Activated CD4-positive, alpha-beta T cell treated with anti-CD3 and anti-CD28 coated beads for 24 hours (primary cell): ENCODE results near the gene GAA.
"Not testable (repeated sequence)": the region's sequence is repeated elsewhere in the genome, so short reads cannot be mapped to it uniquely, and the experiment has no call there.

Experiments used
- DNase-seq, 2 donors: peaks; one replicate each; pipeline ENCODE4 v3.0.0-alpha.2; 2020; ENCODE audit warnings: low read depth in 2 of 2

Gene GAA

GRCh38 chr17:80145076-80146075 lies 44.0 kb downstream of the GAA start:
- DNase-seq: no peak

DNA sequence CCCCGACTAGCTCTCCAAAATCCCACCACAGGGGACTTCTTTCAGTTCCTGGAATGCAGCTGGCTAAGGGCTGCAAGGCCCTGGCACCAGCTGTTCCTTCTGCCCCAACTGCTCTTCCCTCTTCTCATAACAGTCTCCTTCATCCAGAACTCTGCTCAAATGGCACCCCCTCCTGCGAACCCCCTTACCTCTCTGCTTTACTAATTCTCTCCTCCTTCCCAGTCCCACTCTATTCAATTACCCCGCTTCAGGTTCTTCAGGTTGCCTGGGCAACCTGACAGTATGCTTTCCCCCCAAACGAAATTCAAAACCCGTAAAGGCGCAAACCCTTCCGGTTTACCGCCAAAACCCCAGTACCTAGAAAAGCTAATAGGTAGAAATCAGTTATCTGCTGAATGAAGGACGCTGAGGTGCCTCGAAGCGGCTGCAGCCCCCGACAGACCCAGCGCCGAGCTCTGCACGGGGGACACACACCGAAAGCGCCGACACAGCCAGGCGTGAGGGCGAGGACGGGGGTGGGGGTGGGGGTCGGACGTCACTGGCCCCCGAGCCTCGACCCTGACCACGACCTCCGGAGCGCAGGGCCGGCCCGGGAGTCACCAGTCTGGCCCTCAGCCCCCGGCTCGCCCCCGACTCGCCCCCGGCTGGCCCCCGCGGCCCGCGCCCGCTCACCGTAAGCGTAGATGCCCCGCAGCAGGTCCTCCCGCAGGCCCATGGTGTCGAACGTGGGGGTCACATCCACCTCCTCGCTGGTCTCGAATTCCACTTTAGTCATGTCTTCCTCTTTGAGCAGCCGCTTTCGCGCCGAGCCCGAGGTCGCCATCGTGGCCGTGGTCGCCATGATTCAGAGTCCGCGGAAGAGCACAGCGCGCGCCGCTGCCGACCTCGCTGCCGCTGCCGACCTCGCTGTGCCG lies 45.0 kb downstream of the GAA start:
- no peak for DNase-seq

DNA sequence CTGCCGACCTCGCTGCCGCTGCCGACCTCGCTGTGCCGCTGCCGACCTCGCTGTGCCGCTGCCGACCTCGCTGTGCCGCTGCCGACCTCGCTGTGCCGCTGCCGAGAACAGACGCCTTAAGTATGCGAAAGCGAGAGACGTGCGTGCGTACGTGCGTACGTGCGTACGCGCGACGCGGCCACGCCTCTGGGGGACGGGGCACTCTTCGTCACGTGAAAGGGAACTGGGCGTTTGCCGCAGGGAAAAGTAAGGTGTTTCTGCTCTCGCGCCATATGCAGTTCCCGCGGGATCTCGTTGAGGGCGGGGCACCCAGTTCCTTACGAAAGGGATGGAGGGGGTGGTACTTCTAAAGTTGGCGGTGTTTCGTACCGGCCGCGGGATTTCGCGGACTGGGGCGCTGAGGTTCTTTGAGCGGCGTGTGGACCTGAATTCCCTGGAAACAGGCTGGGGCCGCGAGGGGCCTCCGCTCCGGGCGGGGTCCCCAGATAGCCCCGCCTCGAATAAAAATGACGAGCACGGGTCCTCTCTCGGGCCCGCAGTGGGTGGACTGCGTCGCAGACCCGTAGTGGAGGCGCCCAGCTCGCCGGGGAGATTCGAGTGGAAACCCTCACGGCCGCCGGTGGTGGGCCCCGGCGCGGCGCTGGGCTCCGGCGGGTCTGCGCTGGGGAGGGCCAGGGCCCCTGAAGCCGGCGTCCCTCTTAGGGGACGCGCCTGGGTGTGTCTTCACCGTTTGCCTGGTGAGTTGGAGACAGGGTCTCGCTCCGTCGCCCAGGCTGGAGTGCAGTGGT lies 45.8 kb downstream of the GAA start, which contains the start of gene EIF4A3:
EIF4A3 (minus strand) TSS at position 94 of the 788 bp plus-strand sequence. CDS start 167 bp downstream, outside the sequence.
- peak; percentile 92 to 95 for DNase-seq

DNA sequence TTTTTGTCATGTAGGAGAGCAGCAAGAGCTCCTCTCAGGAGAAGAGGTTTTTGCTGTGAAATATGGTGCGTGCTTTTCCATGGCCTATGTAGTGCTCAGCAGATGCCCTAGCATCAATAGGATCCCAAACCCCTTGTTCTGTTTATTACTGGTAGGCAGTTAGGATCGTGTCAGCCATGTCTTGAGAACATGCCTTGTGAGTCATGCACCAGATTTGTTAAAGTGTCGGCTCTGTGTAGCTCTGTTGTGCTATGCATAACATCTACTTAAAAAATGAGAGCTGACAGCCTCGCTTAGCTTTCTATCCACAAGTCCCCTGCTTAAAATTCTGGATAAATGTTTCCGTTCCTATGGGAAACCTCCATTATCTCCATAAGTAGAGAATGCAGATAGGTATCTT lies 50.0 kb downstream of the GAA start:
- no peak for DNase-seq

- no peak for DNase-seq
Observed at GRCh38 chr17:80152081-80152702, 50.8 kb downstream of the GAA start.

DNA sequence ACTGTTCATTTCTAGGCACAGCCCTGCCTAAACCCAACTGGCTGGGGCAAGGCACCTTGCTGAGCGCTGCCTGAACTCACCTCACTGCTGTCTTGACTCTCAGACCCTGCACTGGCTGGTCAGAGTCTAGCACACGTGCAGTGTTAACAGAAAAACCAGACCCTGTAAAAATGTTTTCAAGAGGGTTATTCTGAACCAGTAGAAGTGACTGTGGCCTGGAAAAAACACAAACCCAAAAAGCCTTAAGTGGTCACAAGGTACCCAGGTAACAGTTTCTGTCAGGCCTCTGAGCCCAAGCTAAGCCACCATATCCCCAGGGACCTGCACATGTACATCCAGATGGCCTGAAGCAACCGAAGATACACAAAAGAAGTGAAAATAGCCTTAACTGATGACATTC lies 51.6 kb downstream of the GAA start:
- DNase-seq: no peak

DNA sequence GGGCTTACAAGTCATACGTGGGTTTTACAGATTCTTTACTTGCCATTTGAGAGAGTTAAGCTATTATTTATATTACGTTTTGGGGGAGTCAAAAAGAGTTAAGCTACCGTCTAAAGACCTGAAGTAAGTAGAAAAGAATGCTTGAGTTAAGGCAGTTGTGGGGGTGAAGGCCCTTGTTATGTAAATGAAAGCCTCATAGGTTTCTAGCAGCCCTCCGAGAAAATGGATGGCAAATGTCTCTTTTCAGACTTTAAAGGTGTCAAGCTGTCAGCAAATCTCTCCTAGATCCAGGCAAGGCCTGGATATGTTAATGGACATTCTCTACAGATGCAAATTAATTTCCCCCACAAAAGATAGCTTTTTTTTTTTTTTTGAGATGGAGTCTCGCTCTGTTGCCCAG lies 52.8 kb downstream of the GAA start:
- no peak for DNase-seq

DNA sequence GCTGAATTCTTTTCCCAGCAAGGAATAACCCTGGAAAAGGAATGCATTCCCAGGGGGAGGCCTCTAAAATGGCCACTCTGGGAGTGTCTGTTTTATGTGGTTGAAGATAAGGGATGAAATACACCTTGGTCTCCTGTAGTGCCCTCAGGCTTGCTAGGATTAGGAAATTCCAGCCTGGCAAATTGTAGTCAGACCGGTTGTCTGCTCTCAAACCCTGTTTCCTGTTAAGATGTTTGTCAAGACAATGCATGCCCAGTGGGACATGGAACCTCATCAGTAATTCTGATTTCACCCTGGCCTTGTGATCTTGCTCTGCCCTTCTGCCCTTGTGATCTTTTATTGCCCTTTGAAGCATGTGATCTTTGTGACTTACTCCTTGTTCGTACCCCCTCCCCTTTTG lies 54.2 kb downstream of the GAA start:
- DNase-seq: not testable (repeated sequence)

DNA sequence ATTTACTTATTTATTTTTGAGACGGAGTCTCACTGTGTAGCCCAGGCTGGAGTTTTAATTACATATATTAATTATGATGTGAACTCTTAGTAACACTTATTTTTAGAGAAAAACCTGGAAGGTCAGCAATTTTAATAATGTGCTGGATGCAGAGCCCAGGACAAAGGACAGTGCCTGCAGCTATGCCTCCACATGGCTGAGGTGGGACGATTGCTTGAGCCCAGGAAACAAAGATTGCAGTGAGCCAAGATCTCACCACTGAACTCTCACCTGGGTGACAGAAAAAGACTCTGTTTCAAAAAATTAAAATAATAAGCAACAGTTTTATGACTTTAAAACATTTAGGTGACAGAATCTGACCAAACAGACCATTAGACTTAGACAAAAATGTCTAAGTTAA lies 57.5 kb downstream of the GAA start:
- no peak for DNase-seq

- DNase-seq: no peak
Observed at GRCh38 chr17:80160536-80160935, 59.2 kb downstream of the GAA start.

DNA sequence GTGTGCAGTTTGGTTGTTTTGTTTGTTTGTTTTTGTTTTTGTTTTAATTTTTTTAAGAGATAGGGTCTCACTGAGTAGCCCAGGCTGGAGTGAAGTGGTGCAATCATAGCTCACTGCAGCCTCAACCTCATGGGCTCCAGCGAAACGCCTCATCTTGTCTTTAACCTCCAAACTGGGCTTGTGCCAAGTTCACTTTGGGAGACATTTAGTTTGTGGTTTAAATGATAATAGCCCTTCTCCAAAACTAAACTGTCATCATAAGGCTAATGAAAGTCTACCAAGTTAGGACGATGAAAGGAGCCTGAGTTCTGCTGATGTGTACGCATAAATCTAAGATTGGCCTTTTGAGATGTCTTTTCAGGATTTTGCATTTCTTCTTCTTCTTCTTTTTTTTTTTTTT lies 62.0 kb downstream of the GAA start:
- DNase-seq: no peak

DNA sequence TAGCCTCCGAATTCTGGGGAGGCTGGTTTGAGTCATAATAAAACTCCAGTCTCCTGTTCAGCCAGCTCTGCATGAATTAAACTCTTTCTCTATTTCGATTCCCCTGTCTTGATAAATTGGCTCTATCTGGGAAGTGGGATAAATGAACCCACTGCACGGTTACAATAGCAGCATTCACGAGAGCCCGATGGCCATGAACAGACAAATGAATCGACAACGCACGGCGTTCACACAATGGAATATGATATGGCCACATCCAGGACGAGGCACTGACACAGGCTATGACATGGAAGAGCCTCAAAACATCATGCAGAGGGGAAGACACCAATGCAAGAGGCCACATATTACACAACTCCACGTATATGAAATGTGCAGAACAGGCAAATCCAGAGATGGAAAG lies 62.8 kb downstream of the GAA start:
- DNase-seq: no peak

DNA sequence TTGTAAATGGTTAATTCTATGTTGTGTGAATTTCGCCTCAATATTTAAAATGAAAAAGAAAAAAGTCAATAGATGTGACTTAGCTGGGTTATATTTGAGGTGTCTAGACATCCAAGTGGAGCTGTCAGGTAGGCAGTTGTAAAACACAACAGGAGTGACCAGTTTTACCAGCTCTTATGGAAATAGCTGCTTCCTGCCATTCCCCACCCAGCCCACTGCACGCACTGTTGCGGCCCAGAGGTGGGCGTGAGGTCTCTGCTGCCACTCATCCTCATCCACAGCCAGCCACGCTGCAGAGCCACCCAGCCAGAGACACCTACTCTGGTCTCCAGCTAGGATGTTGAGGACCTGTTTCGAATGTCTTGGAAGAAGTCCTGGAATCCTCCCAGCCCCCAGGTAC lies 65.1 kb downstream of the GAA start:
- no peak for DNase-seq

DNA sequence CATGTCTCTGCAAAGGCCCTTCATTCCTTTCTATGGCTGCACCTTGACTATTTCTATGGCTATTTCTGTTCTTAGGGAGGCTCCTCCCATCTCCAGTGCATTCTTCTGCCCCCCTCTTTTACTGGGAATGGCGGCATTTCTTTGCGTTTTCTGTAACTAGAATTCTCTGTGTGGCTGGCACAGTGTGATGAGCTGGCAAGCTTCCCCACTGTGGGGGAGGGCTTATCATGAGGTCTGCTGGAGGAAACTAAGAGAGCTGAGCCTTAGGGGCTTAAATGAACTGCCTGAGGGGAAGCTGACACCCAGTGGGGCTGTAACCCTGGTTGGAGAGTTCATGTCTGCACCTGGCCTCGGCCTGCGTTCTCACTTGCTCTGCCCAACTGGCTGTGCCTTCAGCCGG lies 67.0 kb downstream of the GAA start:
- no peak for DNase-seq

DNA sequence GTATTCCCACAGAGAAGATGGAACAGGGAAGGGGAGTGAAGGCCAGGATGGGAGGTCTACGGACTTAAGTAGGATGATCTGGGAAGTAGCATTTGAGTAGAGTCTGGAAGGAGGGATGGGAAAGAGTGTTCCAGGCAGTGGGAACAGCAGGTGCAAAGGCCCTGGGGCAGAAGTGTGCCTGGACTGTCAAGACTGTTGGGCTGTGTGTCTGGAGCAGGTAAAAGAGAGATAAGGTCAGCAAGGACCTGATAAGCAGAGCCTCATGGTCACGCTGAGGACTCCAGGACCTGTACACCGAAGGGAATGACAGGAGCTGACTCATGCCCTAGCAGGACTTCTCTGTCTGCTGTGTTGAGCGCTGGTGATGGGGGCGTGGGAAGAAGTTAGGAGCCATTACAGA lies 67.7 kb downstream of the GAA start:
- DNase-seq: no peak
